Measurements from ENCODE around the gene OR2A5. TPM values are rescaled to one million over a fixed set of nuclear protein-coding genes. Genes with fewer than 3 reads are reported as not detected.
A peak's percentile ranks its signal among the peaks of the same experiment; 100 is the strongest.
"Not testable (repeated sequence)": the region's sequence is repeated elsewhere in the genome, so short reads cannot be mapped to it uniquely, and the experiment has no call there.

Gene OR2A5
- polyA plus RNA-seq, 3 donors = not detected

GRCh38 chr7:144009361-144009760, 39.4 kb upstream of the OR2A5 start:
- H3K4me3 ChIP-seq (replicated peaks in 1 of 3; ENCODE audit: low read depth in 2 of 3, low read length in 3 of 3) = no peak overlapping the region
- Mint-ChIP-seq H3K4me1 (peaks cover 2% of the 10 kb centered on the region), H3K36me3 (no peaks in the 10 kb centered on the region), H3K27ac (no peak overlapping the region), H3K4me3 (no peak overlapping the region), H3K9me3 (peaks cover 15 to 32% (median 21%) of the 10 kb centered on the region in 7 donors), H3K27me3 (ENCODE audit: low read depth in 3 of 3) (peaks cover 0 to 1% (median 0%) of the 10 kb centered on the region in 3 donors)
- H3K79me2 ChIP-seq (ENCODE audit: insufficient read depth, low read length) = no peaks in the 10 kb centered on the region
- no peaks in the 10 kb centered on the region for H4K20me1 ChIP-seq (ENCODE audit: insufficient read depth, low read length)
- no peak overlapping the region for H3K9ac ChIP-seq (ENCODE audit: insufficient read depth, low read length, poor library complexity, severe bottlenecking)
- H2AFZ ChIP-seq (ENCODE audit: insufficient read depth, low read depth, low read length, poor library complexity, severe bottlenecking) = no peak overlapping the region
- no peak overlapping the region for H3K27ac ChIP-seq (ENCODE audit: low read depth in 1 of 2, low read length in 2 of 2)
- DNase-seq = no peak
- H3K36me3 ChIP-seq (replicated peaks in 1 of 2; ENCODE audit: control insufficient read depth in 1 of 2, insufficient read depth in 2 of 2, low read length in 2 of 2) = no peaks in the 10 kb centered on the region
- no peaks in the 10 kb centered on the region for H3K27me3 ChIP-seq (ENCODE audit: control insufficient read depth in 2 of 2, insufficient read depth in 2 of 2, low read length in 2 of 2)
- TF ChIP-seq, protein P1, sequence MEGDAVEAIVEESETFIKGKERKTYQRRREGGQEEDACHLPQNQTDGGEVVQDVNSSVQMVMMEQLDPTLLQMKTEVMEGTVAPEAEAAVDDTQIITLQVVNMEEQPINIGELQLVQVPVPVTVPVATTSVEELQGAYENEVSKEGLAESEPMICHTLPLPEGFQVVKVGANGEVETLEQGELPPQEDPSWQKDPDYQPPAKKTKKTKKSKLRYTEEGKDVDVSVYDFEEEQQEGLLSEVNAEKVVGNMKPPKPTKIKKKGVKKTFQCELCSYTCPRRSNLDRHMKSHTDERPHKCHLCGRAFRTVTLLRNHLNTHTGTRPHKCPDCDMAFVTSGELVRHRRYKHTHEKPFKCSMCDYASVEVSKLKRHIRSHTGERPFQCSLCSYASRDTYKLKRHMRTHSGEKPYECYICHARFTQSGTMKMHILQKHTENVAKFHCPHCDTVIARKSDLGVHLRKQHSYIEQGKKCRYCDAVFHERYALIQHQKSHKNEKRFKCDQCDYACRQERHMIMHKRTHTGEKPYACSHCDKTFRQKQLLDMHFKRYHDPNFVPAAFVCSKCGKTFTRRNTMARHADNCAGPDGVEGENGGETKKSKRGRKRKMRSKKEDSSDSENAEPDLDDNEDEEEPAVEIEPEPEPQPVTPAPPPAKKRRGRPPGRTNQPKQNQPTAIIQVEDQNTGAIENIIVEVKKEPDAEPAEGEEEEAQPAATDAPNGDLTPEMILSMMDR (IDR thresholded peaks at IDR 0.05) = no peak
- H3K4me2 ChIP-seq (replicated peaks; ENCODE audit: extremely low read depth, low read length, poor library complexity, severe bottlenecking) = no peak overlapping the region
- no peaks in the 10 kb centered on the region for H3K4me1 ChIP-seq (ENCODE audit: control insufficient read depth in 1 of 2, insufficient read depth in 2 of 2, low read length in 2 of 2)
- WGBS (ENCODE audit: insufficient coverage) = 95% methylated on average over 2 of the region's 2 CpGs
- peaks cover 22% of the 10 kb centered on the region in 2 donors for H3K9me3 ChIP-seq (replicated peaks in 1 of 2; ENCODE audit: control insufficient read depth in 1 of 2, insufficient read depth in 1 of 2, low read length in 2 of 2)
- intact Hi-C loops (cut with micrococcal nuclease) = no loop called here

GRCh38 chr7:144010061-144010460, 38.7 kb upstream of the OR2A5 start:
- H3K27me3 Mint-ChIP-seq (ENCODE audit: low read depth in 3 of 3); H3K36me3 Mint-ChIP-seq; H3K27ac Mint-ChIP-seq; H3K4me3 Mint-ChIP-seq; DNase-seq; H4K20me1 ChIP-seq (ENCODE audit: insufficient read depth, low read length); H3K36me3 ChIP-seq (replicated peaks in 1 of 2; ENCODE audit: control insufficient read depth in 1 of 2, insufficient read depth in 2 of 2, low read length in 2 of 2); H3K4me2 ChIP-seq (replicated peaks; ENCODE audit: extremely low read depth, low read length, poor library complexity, severe bottlenecking); intact Hi-C loops (cut with micrococcal nuclease); H3K4me1 Mint-ChIP-seq; H3K4me1 ChIP-seq (ENCODE audit: control insufficient read depth in 1 of 2, insufficient read depth in 2 of 2, low read length in 2 of 2); H3K79me2 ChIP-seq (ENCODE audit: insufficient read depth, low read length); H2AFZ ChIP-seq (ENCODE audit: insufficient read depth, low read depth, low read length, poor library complexity, severe bottlenecking); H3K9ac ChIP-seq (ENCODE audit: insufficient read depth, low read length, poor library complexity, severe bottlenecking); H3K27ac ChIP-seq (ENCODE audit: low read depth in 1 of 2, low read length in 2 of 2); H3K4me3 ChIP-seq (replicated peaks in 1 of 3; ENCODE audit: low read depth in 2 of 3, low read length in 3 of 3); H3K27me3 ChIP-seq (ENCODE audit: control insufficient read depth in 2 of 2, insufficient read depth in 2 of 2, low read length in 2 of 2): not testable (repeated sequence)
- peaks cover 13 to 34% (median 21%) of the 10 kb centered on the region in 7 donors for H3K9me3 Mint-ChIP-seq
- H3K9me3 ChIP-seq (replicated peaks in 1 of 2; ENCODE audit: control insufficient read depth in 1 of 2, insufficient read depth in 1 of 2, low read length in 2 of 2) = peaks cover 22% of the 10 kb centered on the region in 2 donors

DNA sequence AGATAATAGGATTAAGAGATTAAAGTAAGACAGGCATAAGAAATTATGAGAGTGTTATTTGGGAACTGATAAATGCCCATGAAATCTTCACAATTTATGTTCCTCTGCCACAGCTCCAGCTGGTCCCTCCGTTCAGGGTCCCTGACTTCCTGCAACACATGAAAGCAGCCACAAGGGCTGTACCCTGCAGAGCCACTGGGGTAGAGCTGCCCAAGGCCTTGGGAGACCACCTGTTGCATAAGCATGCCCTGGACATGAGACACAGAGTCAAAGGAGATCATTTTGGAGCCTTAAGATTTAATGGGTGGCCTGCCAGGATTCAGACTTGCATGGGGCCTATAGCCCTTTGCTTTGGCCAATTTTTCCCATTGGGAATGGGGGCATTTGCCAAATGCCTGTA, 37.9 kb upstream of the OR2A5 start:
- H3K9ac ChIP-seq (ENCODE audit: insufficient read depth, low read length, poor library complexity, severe bottlenecking); H3K27me3 Mint-ChIP-seq (ENCODE audit: low read depth in 3 of 3); intact Hi-C loops (cut with micrococcal nuclease); H4K20me1 ChIP-seq (ENCODE audit: insufficient read depth, low read length); H3K4me3 ChIP-seq (replicated peaks in 1 of 3; ENCODE audit: low read depth in 2 of 3, low read length in 3 of 3); H3K4me2 ChIP-seq (replicated peaks; ENCODE audit: extremely low read depth, low read length, poor library complexity, severe bottlenecking); H3K4me3 Mint-ChIP-seq; H2AFZ ChIP-seq (ENCODE audit: insufficient read depth, low read depth, low read length, poor library complexity, severe bottlenecking); H3K27me3 ChIP-seq (ENCODE audit: control insufficient read depth in 2 of 2, insufficient read depth in 2 of 2, low read length in 2 of 2); H3K4me1 ChIP-seq (ENCODE audit: control insufficient read depth in 1 of 2, insufficient read depth in 2 of 2, low read length in 2 of 2); H3K27ac ChIP-seq (ENCODE audit: low read depth in 1 of 2, low read length in 2 of 2); H3K79me2 ChIP-seq (ENCODE audit: insufficient read depth, low read length); H3K36me3 Mint-ChIP-seq; H3K4me1 Mint-ChIP-seq; H3K36me3 ChIP-seq (replicated peaks in 1 of 2; ENCODE audit: control insufficient read depth in 1 of 2, insufficient read depth in 2 of 2, low read length in 2 of 2); DNase-seq: not testable (repeated sequence)
- 70% methylated on average over 1 of the region's 1 CpG for WGBS (ENCODE audit: insufficient coverage)
- peaks cover 22% of the 10 kb centered on the region in 2 donors for H3K9me3 ChIP-seq (replicated peaks in 1 of 2; ENCODE audit: control insufficient read depth in 1 of 2, insufficient read depth in 1 of 2, low read length in 2 of 2)
- Mint-ChIP-seq H3K9me3 (peaks cover 13 to 35% (median 23%) of the 10 kb centered on the region in 7 donors), H3K27ac (peak overlapping the region in 1 of 7 donors; percentile 28)
